ENCODE data around the gene CHD1L.
"Not testable (repeated sequence)": the region's sequence is repeated elsewhere in the genome, so short reads cannot be mapped to it uniquely, and the experiment has no call there.

Gene CHD1L

DNA sequence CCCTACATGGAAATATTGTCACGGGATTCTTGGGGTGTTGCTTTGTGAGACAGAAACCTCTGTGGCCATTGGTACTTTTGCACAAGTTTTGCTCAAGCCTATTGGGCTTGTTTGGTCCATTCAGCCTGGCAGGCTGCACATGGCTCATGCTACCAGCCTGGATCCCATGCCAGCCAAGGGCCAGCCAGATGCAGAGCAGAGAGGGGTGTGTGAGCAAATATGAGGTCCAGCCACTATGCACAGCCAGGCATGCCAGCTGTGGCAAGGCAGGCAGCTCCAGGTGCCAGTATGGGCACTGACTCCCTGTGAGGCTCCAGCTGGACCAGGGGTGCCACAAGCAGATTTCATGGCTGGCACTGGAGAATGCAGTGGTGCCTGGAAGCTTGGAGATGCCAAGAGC is 6.7 kb upstream of the CHD1L start:
- DNase-seq = no peak

DNA sequence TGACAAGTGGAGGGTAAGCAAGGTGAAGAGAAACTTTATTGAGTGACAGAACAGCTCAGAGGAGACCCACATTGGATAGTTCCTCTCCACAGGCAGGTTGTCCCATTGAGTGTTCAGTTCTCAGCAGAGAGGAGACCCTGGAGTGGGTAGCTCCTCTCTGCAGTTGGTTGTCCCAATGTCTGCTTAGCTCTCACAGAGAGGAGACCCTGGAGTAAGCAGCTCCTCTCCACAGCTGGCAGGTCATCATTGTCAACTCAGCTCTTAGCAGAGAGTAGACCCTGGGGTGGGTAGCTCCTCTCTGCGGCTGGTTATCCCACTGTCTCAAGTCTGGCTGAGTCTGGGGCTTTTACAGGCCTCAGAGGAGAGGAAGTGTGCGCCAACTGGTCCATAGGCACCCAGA is 6.0 kb upstream of the CHD1L start:
- no peak for DNase-seq

DNA sequence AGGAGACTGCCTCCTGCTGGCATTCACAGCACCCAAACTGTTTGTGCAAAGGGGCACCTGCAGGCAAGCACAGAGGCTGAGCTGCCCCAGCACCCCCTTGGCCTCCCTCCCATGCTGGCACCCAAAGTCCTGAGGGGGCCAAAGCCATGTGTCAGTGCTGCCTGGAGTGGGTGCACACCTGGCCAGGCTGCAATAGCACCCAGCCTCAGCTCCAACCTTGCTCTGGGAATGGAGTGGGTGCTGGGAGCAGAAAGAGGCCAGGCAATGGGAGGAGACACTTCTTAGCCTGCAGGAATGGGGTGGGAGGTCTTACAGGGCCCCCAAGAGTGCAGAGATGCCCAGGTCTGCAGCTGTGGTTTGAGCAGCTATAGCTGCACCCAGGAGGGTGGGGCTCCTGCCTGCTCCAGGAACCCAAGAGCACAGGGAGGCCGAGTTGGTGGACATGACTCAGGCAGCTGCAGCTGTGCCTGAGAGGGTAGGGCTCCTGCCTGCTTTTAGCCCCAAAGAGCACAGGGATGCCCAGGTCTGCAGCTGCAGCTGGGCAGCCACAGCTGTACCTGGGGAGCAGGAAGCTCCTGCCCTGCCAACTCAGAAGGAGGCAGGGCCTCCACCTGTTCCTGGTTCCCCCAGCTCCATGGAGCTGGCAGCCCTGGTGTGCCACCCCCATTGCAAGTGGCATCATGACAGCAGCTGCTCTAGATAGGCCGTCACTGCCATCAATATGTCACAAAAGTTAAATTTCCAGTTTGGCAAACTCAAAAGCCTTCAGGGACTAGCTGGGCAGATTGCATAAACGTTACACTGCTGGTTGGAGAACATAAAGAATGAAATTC is 5.3 kb upstream of the CHD1L start:
- DNase-seq = no peak

DNA sequence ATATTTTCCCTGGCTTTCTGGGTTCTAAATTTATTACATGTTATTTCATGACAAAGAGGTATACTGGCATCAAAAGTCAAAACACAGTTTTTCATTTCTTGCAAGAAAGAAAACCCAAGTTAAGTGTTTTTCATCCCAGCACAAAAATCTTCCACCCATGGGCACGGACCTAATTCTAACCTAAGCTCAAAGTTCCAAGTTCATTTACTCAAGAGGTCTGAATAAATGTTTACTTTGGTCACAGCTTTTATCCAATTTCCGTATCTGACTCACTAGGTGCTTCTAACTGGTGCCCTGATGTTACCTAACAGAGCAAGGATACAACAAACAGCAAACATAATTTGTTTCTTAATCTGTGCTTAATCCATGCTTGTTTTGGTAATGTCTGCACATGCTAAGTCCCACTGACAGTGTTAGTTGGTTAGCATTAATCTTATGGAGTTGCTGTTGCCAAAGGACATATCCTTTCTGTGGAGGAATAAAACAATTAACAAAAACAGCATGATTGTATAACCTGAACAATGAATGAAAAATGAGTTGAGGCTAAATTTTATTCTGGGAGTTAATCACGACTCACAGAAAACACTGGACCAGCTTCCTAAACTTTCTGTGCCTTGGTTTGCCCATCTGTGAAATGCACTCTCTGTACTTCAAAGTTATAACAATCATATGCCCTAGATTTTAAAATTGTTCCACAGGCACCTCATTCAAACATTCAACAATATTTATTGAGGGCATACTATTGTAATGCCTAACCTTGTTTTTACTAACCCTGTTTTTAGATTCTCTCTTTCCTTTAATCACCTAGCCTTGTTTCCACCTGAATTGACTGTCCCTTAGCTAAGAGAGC is 4.2 kb upstream of the CHD1L start:
- no peak for DNase-seq

DNA sequence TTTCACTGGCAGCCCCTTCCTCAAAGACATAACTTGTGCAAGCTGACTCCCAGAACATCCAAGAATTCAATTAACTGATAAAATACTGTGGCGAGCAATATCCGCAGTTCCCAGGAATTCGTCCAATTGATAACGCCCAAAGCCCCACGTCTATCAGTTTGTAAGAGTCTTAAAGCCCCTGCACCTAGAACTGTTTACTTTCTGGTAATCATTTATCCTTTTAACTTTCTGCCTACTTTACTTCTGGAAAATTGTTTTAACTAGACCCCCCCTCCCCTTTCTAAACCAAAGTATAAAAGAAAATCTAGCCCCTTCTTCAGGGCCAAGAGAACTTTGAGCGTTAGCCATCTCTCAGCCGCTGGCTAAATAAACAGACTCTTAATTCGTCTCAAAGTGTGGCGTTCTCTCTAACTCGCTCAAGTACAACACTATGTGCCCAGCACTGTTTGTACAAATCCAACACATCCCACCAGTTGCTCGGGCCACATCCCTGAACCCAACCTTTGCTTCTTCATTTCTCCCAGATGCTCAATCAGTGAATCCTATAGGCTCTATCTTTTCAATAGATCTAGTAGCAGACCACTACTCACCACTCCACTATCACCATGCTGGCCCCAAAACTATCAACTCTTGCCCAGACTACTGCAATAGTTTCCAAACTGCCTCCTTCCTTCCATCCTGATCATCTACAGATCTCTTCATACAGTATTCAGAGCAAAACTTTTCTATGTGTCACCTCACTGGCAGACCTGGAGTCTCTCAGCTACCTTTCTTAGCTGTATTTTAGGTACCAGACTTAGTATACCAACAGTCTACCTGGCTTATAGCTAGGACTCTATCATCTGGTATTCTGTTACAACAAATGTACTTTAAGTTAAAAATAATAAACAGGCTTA is 3.3 kb upstream of the CHD1L start:
- DNase-seq = no peak

DNA sequence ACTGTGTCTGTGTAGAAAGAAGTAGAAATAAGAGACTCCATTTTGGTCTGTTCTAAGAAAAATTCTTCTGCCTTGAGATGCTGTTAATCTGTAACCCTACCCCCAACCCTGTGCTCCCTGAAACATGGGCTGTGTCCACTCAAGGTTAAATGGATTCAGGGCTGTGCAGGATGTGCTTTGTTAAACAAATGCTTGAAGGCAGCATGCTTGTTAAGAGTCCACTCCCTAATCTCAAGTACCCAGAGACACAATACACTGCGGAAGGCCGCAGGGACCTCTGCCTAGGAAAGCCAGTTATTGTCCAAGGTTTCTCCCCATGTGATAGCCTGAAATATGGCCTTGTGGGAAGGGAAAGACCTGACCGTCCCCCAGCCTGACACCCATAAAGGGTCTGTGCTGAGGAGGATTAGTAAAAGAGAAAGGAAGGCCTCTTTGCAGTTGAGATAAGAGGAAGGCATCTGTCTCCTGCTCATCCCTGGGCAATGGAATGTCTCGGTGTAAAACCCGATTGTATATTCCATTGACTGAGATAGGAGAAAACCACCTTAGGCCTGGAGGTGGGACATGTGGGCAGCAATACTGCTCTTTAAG is 2.3 kb upstream of the CHD1L start:
- DNase-seq = not testable (repeated sequence)

DNA sequence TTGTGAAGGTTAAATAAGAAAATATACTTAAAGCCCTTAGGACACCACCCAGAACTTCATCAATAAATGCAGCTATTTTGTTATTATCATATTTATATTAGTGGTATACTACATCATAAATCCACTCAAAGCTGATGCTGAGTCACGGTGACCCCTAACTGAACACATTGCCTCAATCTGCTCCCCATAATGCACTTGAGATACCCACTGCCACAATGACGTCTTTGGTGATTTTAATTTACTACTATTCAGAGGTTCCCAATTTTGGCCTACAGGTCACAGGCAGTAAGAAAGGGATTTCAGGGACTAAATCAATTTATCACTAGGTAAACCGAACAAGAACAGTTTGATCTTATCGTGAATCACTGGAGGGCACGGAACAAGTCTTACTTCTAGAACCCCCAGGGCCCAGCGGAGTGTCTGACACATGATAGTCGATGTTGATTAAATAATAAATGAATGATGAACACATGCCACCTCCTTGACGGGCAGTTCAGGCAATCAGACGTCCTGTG is 493 bp upstream of the CHD1L start:
- no peak for DNase-seq

DNA sequence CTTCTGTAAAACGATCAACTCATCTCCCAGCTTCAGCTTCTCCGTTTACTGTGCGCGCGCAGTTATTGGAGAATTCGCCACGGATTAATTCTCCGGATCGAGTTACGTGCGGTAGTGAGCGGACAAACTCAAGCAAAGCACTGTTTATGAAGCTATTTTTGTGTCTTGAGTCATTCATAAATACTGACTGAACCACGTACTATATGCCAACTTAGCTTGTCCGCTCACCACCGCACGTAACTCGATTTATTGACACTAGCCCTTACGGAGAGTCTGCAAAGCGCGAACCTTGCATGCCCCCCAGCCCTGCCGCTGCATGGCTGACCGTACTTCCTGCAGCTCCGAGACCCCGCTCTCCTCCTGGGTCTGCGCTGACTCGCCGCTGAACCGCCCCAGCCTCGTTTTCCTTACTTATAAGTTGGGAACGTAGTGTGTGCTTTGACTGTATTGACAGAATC is 773 bp downstream of the CHD1L start:
- DNase-seq = no peak

DNA sequence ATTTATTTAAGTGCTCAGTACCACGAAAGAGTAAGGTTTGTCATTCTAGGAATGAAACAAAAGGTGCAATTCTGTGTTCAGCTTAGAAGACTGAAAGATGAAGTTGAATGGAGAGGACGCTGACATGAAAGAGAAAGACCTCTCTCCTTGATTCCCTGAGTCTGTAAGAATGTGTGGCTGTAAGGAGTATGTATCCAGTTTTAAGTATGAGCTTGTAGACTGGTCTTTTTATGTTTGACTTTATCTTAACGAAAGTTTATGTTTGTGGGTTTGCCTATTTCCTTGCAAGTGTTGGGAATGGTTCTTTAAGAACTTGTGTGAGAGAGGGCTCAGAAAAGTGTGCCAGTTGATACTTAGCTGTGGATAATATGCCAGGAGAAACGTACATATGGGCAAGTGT is 1.4 kb downstream of the CHD1L start:
- DNase-seq = no peak

DNA sequence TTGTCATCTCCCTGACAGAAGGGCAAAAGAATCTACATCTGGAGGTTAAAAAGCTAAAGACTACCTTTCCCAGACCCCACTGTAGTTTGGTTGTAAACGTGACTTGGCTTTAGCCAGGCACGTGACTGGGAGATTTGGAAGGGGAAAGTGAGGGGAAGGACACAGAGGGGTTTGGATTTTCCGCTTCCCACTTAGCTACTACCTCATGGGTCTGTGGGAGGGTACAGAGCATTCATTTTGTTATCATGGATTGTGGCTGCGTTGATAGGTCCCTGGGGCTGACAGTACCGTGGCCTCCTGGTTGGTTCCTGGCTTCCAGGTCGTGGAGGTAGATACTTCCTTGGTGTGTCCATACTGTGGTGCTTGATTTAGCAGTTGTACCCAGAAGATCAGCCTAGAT is 2.6 kb downstream of the CHD1L start:
- DNase-seq = no peak

DNA sequence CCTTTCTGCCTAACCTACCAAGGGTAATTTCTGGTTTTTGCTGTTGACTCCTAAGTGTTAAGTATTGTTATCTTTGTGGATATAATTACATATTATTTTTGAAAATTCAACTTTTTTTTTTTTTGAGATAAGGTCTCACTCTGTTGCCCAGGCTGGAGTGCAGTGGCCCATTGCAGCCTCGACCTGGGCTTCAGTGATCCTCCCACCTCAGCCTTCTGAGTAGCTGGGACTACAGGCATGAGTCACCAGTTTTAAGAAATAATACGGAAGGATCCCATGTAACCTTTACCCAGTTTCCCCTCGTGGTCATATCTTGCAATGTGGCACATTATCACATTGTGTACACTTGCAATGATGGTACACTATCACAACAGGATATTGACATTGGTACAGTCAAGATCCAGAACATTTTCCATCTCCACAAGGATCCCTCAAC is 3.1 kb downstream of the CHD1L start:
- DNase-seq = no peak

DNA sequence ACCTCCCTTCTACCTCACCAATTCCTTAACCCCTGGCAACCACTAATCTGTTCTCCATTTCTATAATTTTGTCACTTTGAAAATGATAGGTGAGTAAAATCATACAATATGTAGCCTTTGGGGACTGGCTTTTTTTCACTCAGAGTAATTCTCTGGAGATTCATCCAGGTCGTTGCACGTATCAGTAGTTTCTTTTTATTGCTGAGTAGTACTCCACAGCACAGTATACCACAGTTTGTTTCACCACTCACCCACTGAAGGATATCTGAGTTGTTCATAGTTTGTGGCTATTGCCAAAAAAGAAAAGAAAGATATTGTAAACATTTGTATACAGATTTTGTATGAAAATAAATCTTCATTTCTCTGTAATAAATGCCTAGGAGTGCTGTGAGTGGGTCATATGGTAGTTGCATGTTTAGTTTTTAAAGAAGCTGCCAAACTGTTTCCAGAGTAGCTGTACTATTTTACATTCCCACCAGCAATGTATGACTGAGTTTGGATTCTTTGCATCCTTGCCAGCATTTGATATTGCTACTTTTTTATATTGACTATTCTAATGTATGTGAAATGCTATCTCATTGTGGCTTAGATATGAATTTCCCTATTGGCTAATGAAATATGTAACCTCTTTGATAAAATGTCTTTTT is 3.7 kb downstream of the CHD1L start:
- no peak for DNase-seq

DNA sequence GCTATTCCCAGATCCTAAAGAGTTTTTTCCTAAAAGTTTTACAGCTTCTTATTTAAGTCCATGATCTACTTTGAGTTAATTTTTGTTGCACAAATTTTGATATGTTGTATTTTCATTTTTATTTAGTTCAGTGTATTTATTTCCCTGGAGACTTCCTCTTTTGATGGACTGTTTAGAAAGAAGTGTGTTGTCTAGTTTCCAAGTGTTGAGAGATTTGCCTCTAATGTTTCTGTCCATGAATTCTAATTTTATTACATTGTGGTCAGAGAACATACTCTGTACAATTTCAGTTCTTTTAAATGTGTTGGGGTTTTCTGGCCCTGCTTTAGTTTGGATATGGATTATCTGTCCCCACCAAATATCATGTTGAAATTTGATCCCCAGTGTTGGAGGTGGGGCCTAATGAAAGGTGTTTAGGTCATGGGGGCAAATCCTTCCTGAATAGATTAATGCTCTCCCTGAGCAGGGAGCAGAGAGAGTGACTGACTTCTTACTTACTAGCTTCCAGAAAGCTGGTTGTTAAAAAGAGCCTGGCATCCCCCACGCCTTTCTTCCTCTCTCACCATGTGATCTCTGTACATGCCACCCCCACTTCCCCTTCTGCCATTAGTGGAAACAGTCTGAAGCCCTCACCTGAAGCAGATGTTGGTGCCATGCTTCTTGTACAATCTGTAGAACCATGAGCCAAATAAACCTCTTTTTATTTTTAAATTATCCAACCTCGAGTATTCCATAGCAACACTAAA is 4.6 kb downstream of the CHD1L start:
- DNase-seq = no peak

DNA sequence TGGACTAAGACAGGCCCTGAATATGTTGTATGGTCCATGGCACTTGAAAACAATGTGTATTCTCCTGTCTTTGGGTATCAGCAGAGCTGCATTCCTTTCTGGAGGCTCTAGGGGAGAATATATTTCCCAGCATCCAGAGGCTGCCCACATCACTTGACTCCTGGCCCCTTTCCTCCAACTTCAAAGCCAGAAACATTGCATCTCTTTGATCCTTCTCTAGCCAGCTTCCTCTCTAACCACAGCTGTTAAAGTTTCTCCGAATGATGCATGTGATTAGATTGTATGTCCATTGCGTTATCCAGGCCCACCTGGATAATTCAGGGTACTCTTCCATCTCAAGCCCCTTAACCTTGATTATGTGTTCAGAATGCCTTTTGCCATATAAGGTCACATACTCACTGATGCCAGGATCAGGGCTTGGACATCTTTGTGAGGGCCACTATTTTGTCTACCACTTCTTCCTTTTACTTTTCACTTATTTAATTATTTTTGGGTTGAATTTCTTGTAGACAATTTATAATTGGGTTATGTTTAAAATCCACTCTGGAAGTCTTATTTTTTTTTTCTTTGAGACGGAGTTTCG is 5.3 kb downstream of the CHD1L start:
- no peak for DNase-seq

DNA sequence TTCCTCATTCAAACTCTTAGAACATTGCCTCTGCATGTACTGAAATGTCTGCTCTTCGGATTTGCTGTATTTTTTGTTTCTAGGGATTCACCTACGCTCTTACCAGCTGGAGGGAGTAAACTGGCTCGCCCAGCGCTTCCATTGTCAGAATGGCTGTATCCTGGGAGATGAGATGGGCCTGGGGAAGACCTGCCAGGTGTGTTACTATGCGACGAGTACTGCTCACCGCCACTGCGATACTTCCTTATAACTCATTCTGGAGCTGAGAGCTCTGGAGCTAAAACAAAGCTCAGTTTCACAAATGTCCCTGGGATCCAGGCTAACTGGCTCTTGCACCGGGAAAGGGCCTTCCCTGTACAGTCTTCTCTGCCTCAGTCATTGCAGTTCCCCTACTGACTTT is 10.1 kb downstream of the CHD1L start:
- no peak for DNase-seq

DNA sequence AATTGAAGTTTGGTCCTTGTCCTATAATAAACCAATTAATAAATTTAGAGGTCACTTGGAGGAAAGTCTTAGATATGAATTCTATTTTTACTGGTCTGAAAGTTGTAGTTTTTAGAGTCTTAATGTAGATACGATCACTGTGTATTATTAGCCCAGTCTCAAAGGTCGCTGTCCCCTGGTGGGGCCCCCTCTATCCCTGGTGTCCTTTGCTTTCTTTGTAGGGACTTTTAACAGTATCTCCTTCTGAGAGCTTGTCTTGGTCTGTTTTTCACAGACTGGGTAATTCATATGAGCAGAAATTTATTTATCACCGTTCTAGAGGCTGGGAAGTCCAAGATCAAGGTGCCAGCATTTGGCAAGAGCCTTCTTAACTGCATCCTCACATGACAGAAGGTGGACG is 18.5 kb downstream of the CHD1L start:
- DNase-seq = no peak

DNA sequence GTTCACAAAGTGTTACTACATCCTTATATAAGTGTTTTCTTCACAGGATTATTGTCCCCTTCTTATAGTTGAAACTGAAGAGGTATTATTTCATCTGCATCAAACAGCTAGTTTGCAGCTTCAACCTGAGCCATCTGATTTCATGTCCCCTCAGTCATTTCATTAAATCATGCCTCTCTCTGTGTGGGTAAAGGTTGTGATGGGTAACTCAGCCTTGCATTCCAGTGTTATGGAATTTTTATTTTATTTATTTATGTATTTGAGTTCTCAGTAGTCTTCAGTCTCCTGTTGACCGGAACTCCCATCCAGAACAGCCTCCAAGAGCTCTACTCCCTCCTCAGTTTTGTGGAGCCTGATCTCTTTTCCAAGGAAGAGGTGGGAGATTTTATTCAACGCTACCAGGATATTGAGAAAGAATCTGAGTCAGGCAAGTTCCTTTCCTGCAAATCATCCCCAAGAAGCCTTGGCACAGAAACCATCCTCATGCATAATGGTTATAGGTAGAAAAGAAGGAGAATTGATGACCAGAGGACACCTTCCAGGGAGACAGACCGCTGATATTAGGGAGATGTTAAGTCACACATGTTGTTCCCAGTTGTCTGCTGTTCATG is 21.8 kb downstream of the CHD1L start:
- no peak for DNase-seq

DNA sequence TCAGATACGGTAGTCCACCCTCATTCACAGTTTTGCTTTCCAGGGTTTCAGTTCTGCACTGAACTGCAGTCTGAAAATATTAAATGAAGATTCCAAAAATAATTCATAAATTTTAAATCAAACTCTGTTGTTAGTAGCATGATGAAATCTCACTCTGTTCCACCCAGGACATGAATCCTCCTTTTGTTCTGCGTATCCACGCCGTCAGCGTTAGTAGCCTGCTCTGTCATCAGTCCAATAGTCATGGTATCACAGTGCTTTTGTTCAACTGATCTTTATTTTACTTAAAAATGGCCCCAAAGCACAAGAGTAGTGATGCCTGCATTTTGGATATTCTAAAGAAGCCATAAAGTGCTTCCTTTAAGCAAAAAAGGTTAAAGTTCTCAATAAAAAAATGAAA is 23.9 kb downstream of the CHD1L start:
- no peak for DNase-seq

DNA sequence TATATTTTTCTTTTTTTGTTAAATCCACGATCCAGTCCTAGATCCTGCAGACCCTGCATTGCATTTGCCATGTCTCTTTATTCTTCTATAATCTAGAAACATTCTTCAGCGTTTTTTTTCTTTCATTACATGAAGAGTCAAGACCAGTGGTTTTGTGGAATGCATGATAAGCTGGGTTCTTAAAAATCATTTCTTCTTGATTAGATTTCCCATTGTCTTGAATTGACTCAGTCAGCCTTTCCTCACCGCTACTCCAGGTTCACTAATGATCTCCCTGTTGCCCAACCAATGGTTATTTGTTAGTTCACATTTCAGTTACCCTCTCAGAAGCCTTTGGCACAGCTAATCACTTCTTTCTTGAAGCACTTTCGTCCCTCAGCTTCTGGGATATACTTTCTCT is 25.2 kb downstream of the CHD1L start:
- DNase-seq = no peak

DNA sequence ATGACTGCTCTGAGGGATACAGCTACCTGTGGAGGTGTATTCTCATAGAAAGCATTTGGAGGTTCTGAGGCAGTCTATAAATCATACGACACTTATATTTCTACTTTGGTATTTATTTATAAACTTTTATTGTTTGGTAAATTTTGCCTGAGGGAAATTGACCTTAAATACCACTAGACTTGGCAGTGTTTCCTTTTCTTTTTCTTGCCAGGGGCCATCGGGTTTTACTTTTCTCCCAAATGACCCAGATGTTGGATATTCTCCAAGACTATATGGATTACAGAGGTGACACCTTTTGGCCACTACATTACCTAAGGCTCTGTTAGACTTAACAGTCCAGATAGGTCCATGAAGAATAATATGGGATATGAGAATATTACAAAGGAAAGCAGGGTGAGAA is 28.2 kb downstream of the CHD1L start:
- no peak for DNase-seq

All from CD4-positive, alpha-beta T cell treated with Interleukin-17A for 1 hour (primary cell).